ENCODE results near the gene PCNT. TPM values are rescaled to one million over a fixed set of nuclear protein-coding genes. Genes with fewer than 3 reads are reported as not detected.

The PCNT gene
- total and polyA plus RNA-seq, 4 donors = 6.4 to 33.0 (median 26.2) TPM

DNA sequence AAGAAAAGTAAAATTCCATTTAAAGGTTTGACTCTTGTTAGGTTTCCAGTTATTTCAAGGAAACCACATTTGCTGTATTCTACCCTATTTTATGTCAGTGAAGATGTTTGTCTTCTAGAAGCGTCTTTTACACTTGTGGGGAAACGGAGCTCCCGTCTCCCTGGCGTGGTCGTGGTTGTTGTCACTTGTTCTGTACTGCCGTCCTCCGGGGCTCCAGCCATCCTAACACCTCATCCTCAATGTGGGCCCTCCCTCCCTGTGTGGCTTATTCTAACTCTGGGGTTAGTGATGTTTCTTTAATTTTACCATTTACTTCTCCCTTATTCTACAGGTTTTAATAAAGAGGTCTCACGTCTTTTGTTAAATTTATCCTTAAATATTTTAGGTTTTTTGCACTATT, 82.0 kb downstream of the PCNT start:
- Histone ChIP-seq H3K27me3 (ENCODE audit: control insufficient read depth in 1 of 2, insufficient read depth in 2 of 2, low read length in 1 of 2) (no peaks in the 10 kb centered on the region), H3K4me1 (ENCODE audit: control insufficient read depth in 1 of 2, insufficient read depth in 2 of 2, low read length in 2 of 2) (no peaks in the 10 kb centered on the region), H3K27ac (ENCODE audit: low read depth in 1 of 2, low read length in 2 of 2) (no peak overlapping the region), H3K4me3 (ENCODE audit: low read length in 2 of 2) (no peak overlapping the region), H3K36me3 (ENCODE audit: control insufficient read depth in 1 of 2, insufficient read depth in 2 of 2, low read length in 1 of 2) (peaks cover 0 to 2% of the 10 kb centered on the region in 2 donors), H3K9me3 (ENCODE audit: control insufficient read depth, low read length) (no peaks in the 10 kb centered on the region)
- intact Hi-C loops (cut with DNase I) = no loop called here
- ATAC-seq (ENCODE audit: low FRiP score) = no peak
- DNase-seq = peak; percentile 28 to 49
- WGBS, 2 donors = 84 to 87% methylated on average over 8 of the region's 8 CpGs

DNA sequence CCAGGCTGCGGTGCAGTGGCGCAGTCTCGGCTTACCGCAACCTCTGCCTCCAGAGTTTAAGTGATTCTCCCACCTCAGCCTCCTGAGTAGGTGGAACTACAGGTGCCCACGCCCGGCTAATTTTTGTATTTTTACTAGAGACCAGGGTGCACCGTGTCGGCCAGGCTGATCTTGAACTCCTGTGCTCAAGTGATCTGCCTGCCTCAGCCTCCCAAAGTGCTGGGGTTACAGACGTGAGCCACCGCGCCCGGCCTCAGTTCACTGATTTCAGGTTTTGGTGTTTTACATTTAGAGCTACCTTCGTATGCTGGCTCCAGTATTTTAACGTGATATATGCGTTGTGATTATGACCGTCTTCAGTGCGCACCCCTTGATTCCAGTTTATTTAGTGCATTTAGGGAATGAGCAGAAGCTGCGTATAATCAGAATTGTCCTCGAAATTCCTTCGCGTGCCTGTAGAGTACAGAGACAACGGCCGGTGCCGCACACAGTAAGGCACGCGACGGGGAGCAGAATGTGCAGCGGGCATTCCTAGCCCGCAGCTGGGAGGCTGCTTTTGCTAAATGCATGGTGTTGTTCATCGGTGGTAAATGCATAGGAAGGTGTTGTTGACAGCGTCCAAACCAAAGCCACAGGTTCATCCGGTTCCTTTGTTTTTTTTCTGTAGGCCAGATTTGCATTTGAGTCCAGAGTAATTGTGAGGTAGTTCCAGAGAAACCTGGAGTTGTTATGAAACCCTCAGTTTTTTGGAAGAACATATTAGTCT, 85.9 kb downstream of the PCNT start:
- H3K4me3 ChIP-seq (ENCODE audit: low read length in 2 of 2) = no peak overlapping the region
- WGBS, 2 donors = 91 to 92% methylated on average over 32 of the region's 32 CpGs
- H3K27ac ChIP-seq (ENCODE audit: low read depth in 1 of 2, low read length in 2 of 2) = no peak overlapping the region
- H3K9me3 ChIP-seq (ENCODE audit: control insufficient read depth, low read length) = no peaks in the 10 kb centered on the region
- DNase-seq = peak in 1 of 2 donors; percentile 60
- H3K27me3 ChIP-seq (ENCODE audit: control insufficient read depth in 1 of 2, insufficient read depth in 2 of 2, low read length in 1 of 2) = no peaks in the 10 kb centered on the region
- peaks cover 0 to 6% of the 10 kb centered on the region in 2 donors for H3K36me3 ChIP-seq (ENCODE audit: control insufficient read depth in 1 of 2, insufficient read depth in 2 of 2, low read length in 1 of 2)
- intact Hi-C loops (cut with DNase I) = no loop called here
- ATAC-seq (ENCODE audit: low FRiP score) = no peak
- no peaks in the 10 kb centered on the region for H3K4me1 ChIP-seq (ENCODE audit: control insufficient read depth in 1 of 2, insufficient read depth in 2 of 2, low read length in 2 of 2)

DNA sequence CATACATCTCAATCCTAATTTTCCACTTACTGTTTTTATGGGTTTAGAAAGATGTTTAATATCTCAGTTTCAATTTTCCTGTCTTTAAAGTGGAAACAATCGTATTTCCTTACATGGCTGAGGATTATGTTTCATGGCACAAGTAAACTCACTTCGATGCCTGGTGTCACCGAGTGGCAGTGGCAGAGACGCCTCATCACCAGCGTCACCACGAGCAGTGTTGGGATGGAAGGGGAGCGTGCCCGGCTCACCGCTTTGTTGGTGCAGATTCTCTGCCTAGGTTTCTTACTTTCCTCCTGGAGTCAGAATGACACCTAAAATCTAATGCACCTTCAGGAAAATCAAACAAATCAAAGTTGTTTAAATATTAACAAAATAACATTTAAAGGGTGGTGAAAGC, 86.6 kb downstream of the PCNT start:
- Histone ChIP-seq H3K4me3 (ENCODE audit: low read length in 2 of 2) (no peak overlapping the region), H3K27ac (ENCODE audit: low read depth in 1 of 2, low read length in 2 of 2) (no peak overlapping the region), H3K9me3 (ENCODE audit: control insufficient read depth, low read length) (no peaks in the 10 kb centered on the region), H3K36me3 (ENCODE audit: control insufficient read depth in 1 of 2, insufficient read depth in 2 of 2, low read length in 1 of 2) (peaks cover 0 to 6% of the 10 kb centered on the region in 2 donors), H3K27me3 (ENCODE audit: control insufficient read depth in 1 of 2, insufficient read depth in 2 of 2, low read length in 1 of 2) (no peaks in the 10 kb centered on the region), H3K4me1 (ENCODE audit: control insufficient read depth in 1 of 2, insufficient read depth in 2 of 2, low read length in 2 of 2) (no peaks in the 10 kb centered on the region)
- no peak for ATAC-seq (ENCODE audit: low FRiP score)
- 95 to 96% methylated on average over 9 of the region's 9 CpGs for WGBS, 2 donors
- peak in 1 of 2 donors; percentile 37 for DNase-seq
- intact Hi-C loops (cut with DNase I) = no loop called here

DNA sequence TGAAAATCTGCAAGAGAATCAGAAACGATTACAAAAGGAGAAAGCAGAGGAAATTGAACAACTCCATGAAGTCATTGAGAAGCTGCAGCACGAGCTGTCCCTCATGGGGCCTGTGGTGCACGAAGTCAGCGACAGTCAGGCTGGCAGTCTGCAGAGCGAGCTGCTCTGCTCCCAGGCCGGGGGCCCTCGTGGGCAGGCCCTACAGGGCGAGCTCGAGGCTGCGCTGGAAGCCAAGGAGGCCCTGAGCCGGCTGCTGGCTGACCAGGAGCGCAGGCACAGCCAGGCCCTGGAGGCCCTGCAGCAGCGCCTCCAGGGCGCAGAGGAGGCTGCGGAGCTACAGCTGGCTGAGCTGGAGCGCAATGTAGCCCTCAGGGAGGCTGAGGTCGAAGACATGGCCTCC, 87.3 kb downstream of the PCNT start:
- no peak overlapping the region for H3K4me3 ChIP-seq (ENCODE audit: low read length in 2 of 2)
- WGBS, 2 donors = 92% methylated on average over 17 of the region's 17 CpGs
- peaks cover 0 to 6% of the 10 kb centered on the region in 2 donors for H3K36me3 ChIP-seq (ENCODE audit: control insufficient read depth in 1 of 2, insufficient read depth in 2 of 2, low read length in 1 of 2)
- DNase-seq (peak in 1 of 2 donors; percentile 55), ATAC-seq (ENCODE audit: low FRiP score) (no peak)
- no peaks in the 10 kb centered on the region for H3K4me1 ChIP-seq (ENCODE audit: control insufficient read depth in 1 of 2, insufficient read depth in 2 of 2, low read length in 2 of 2)
- H3K27me3 ChIP-seq (ENCODE audit: control insufficient read depth in 1 of 2, insufficient read depth in 2 of 2, low read length in 1 of 2) = no peaks in the 10 kb centered on the region
- intact Hi-C loops (cut with DNase I) = no loop called here
- no peak overlapping the region for H3K27ac ChIP-seq (ENCODE audit: low read depth in 1 of 2, low read length in 2 of 2)
- no peaks in the 10 kb centered on the region for H3K9me3 ChIP-seq (ENCODE audit: control insufficient read depth, low read length)

DNA sequence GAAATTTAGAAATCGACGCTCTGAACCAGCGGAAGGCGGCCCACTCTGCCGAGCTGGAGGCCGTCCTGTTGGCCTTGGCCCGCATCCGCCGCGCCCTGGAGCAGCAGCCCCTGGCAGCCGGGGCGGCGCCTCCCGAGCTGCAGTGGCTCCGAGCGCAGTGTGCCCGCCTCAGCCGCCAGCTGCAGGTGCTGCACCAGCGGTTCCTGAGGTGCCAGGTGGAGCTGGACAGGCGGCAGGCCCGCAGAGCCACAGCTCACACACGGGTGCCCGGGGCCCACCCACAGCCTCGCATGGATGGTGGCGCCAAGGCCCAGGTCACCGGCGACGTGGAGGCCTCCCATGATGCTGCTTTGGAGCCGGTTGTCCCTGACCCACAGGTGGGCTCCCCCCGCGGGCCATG, 87.7 kb downstream of the PCNT start:
- no peak overlapping the region for H3K4me3 ChIP-seq (ENCODE audit: low read length in 2 of 2)
- DNase-seq = peak in 1 of 2 donors; percentile 66
- intact Hi-C loops (cut with DNase I) = no loop called here
- H3K27ac ChIP-seq (ENCODE audit: low read depth in 1 of 2, low read length in 2 of 2) = no peak overlapping the region
- no peaks in the 10 kb centered on the region for H3K27me3 ChIP-seq (ENCODE audit: control insufficient read depth in 1 of 2, insufficient read depth in 2 of 2, low read length in 1 of 2)
- peaks cover 0 to 9% of the 10 kb centered on the region in 2 donors for H3K36me3 ChIP-seq (ENCODE audit: control insufficient read depth in 1 of 2, insufficient read depth in 2 of 2, low read length in 1 of 2)
- ATAC-seq (ENCODE audit: low FRiP score) = peak; percentile 38
- no peaks in the 10 kb centered on the region for H3K9me3 ChIP-seq (ENCODE audit: control insufficient read depth, low read length)
- no peaks in the 10 kb centered on the region for H3K4me1 ChIP-seq (ENCODE audit: control insufficient read depth in 1 of 2, insufficient read depth in 2 of 2, low read length in 2 of 2)
- WGBS, 2 donors = 91 to 97% methylated on average over 27 to 31 of the region's 31 CpGs

DNA sequence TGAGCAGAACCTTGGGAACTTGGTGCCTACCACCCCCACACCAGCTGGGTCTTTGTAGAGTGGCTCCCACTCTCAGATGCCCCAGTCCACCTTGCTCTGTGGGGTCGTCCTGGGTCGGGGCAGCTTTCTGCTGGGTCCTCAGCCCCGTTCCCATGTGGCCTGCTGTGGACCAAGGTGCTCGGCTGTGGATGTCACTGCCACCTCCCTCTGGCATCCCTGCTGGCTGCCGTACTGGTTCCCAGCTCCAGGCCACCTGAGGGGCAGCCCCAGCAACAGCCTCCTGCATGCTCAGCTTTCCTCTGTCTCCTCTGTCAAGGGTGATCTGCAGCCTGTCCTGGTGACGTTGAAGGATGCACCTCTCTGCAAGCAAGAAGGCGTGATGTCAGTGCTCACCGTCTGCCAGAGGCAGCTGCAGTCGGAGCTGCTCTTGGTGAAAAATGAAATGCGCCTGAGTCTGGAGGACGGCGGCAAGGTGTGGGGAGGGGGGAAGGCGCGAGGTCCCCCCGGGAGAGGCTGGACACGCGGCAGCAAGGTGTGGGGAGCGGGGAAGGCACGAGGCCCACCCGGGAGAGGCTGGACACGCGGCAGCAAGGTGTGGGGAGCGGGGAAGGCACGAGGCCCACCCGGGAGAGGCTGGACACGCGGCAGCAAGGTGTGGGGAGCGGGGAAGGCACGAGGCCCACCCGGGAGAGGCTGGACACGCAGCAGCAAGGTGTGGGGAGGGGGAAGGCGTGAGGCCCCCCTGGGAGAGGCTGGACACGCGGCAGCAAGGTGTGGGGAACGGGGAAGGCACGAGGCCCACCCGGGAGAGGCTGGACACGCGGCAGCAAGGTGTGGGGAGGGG, 88.8 kb downstream of the PCNT start:
- H3K27ac ChIP-seq (ENCODE audit: low read depth in 1 of 2, low read length in 2 of 2) = no peak overlapping the region
- DNase-seq = peak in 1 of 2 donors; percentile 21
- H3K27me3 ChIP-seq (ENCODE audit: control insufficient read depth in 1 of 2, insufficient read depth in 2 of 2, low read length in 1 of 2) = no peaks in the 10 kb centered on the region
- WGBS, 2 donors = 83 to 88% methylated on average over 28 to 37 of the region's 39 CpGs
- ATAC-seq (ENCODE audit: low FRiP score) = no peak
- intact Hi-C loops (cut with DNase I) = no loop called here
- peaks cover 0 to 9% of the 10 kb centered on the region in 2 donors for H3K36me3 ChIP-seq (ENCODE audit: control insufficient read depth in 1 of 2, insufficient read depth in 2 of 2, low read length in 1 of 2)
- H3K4me3 ChIP-seq (ENCODE audit: low read length in 2 of 2) = no peak overlapping the region
- H3K4me1 ChIP-seq (ENCODE audit: control insufficient read depth in 1 of 2, insufficient read depth in 2 of 2, low read length in 2 of 2) = no peaks in the 10 kb centered on the region
- H3K9me3 ChIP-seq (ENCODE audit: control insufficient read depth, low read length) = no peaks in the 10 kb centered on the region

DNA sequence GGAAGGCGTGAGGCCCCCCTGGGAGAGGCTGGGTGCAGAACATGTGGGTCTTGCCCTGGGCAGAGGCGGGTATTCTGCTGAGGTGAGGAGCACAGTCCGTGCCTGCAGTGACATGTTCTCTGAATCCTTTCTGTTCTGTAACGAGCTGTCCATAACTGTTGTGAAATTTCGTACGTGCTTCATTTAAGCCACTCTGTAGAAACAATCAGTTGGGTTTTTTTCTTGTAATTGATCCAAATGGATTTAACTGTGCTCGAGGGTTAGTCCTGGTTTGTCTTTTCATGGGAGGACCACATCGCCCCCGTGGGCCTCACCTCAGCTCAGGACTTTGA, 89.4 kb downstream of the PCNT start:
- Histone ChIP-seq H3K27ac (ENCODE audit: low read depth in 1 of 2, low read length in 2 of 2) (no peak overlapping the region), H3K27me3 (ENCODE audit: control insufficient read depth in 1 of 2, insufficient read depth in 2 of 2, low read length in 1 of 2) (no peaks in the 10 kb centered on the region), H3K9me3 (ENCODE audit: control insufficient read depth, low read length) (no peaks in the 10 kb centered on the region), H3K36me3 (ENCODE audit: control insufficient read depth in 1 of 2, insufficient read depth in 2 of 2, low read length in 1 of 2) (peaks cover 0 to 9% of the 10 kb centered on the region in 2 donors), H3K4me3 (ENCODE audit: low read length in 2 of 2) (no peak overlapping the region), H3K4me1 (ENCODE audit: control insufficient read depth in 1 of 2, insufficient read depth in 2 of 2, low read length in 2 of 2) (no peaks in the 10 kb centered on the region)
- ATAC-seq (ENCODE audit: low FRiP score) (no peak), DNase-seq (peak in 1 of 2 donors; percentile 31)
- intact Hi-C loops (cut with DNase I) = no loop called here
- WGBS, 2 donors = 87 to 96% methylated on average over 9 of the region's 9 CpGs

DNA sequence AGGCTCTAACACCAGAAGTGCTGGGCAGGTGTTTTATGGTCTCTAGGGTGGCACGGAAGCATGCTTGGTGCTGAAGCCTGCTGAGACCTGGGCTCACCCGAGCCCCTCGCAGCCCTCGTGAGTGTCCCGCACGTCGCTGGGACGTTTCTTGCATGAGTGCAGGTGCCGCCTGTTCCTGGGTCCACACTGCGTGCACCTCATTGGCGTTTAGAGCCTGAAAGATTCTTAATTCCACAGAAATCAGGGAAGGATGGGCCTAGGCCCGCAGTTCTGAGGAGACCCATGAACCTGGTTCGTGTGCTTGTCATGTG, 91.0 kb downstream of the PCNT start:
- Histone ChIP-seq H3K4me3 (ENCODE audit: low read length in 2 of 2) (no peak overlapping the region), H3K4me1 (ENCODE audit: control insufficient read depth in 1 of 2, insufficient read depth in 2 of 2, low read length in 2 of 2) (no peaks in the 10 kb centered on the region), H3K36me3 (ENCODE audit: control insufficient read depth in 1 of 2, insufficient read depth in 2 of 2, low read length in 1 of 2) (peaks cover 0 to 11% of the 10 kb centered on the region in 2 donors), H3K27ac (ENCODE audit: low read depth in 1 of 2, low read length in 2 of 2) (no peak overlapping the region), H3K9me3 (ENCODE audit: control insufficient read depth, low read length) (no peaks in the 10 kb centered on the region), H3K27me3 (ENCODE audit: control insufficient read depth in 1 of 2, insufficient read depth in 2 of 2, low read length in 1 of 2) (no peaks in the 10 kb centered on the region)
- DNase-seq (peak in 1 of 2 donors; percentile 40), ATAC-seq (ENCODE audit: low FRiP score) (no peak)
- 95% methylated on average over 13 of the region's 13 CpGs for WGBS, 2 donors
- intact Hi-C loops (cut with DNase I) = no loop called here

DNA sequence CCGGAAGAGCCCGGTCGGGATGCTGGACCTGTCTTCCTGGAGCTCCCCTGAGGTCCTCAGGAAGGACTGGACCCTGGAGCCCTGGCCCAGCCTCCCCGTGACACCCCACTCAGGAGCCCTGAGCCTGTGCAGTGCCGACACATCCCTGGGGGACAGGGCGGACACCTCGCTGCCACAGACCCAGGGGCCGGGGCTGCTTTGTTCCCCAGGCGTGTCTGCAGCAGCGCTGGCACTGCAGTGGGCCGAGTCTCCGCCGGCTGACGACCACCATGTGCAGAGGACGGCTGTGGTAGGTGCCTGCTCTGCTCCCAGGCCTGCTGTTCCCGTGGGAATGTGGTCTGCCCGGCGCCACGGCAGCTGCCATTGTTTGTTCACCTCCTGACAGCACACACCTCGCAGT, 92.6 kb downstream of the PCNT start:
- no peaks in the 10 kb centered on the region for H3K9me3 ChIP-seq (ENCODE audit: control insufficient read depth, low read length)
- H3K36me3 ChIP-seq (ENCODE audit: control insufficient read depth in 1 of 2, insufficient read depth in 2 of 2, low read length in 1 of 2) = peaks cover 0 to 10% of the 10 kb centered on the region in 2 donors
- ATAC-seq (ENCODE audit: low FRiP score) (no peak), DNase-seq (peak in 1 of 2 donors; percentile 75)
- no peaks in the 10 kb centered on the region for H3K4me1 ChIP-seq (ENCODE audit: control insufficient read depth in 1 of 2, insufficient read depth in 2 of 2, low read length in 2 of 2)
- 92% methylated on average over 20 of the region's 20 CpGs for WGBS, 2 donors
- H3K27ac ChIP-seq (ENCODE audit: low read depth in 1 of 2, low read length in 2 of 2) = no peak overlapping the region
- intact Hi-C loops (cut with DNase I) = no loop called here
- H3K4me3 ChIP-seq (ENCODE audit: low read length in 2 of 2) = no peak overlapping the region
- H3K27me3 ChIP-seq (ENCODE audit: control insufficient read depth in 1 of 2, insufficient read depth in 2 of 2, low read length in 1 of 2) = no peaks in the 10 kb centered on the region

Data from aorta (tissue), 5 donors.